B cell (primary cell): ENCODE measurements around the gene SLC47A2. TPM values are rescaled to one million over a fixed set of nuclear protein-coding genes. Genes with fewer than 3 reads are reported as not detected.

Experiments
- ATAC-seq: fragments of 200-7000 bp; cut with Tn5 transposase; one replicate; pipeline ENCODE4 v1.10.0; 2021; ENCODE audit warnings: low read depth, mild to moderate bottlenecking, moderate number of reproducible peaks, moderate library complexity
- CTCF ChIA-PET: fragments of 350-600 bp; sonication (Branson Sonifier 250); formaldehyde crosslinking; loops from one replicate; lab custom pipeline; 2021; ENCODE audit warnings: antibody characterized with exemption, inconsistent platforms; lab: Charles Lee
- POLR2A ChIA-PET: fragments of 350-600 bp; sonication (Branson Sonifier 250); formaldehyde crosslinking; loops from one replicate; lab custom pipeline; 2021; ENCODE audit warnings: antibody characterized with exemption; lab: Charles Lee
- DNase-seq: peaks from one replicate; pipeline ENCODE4 v3.0.0; 2013
- H2AFZ ChIP-seq: 2 replicates; pipeline ENCODE4 v1.6.1; 2012; ENCODE audit warnings: mild to moderate bottlenecking, low read depth, low read length; ENCODE audit not compliant: insufficient read depth, poor library complexity, severe bottlenecking
- H3K27ac ChIP-seq, 2 donors: 1 replicate in 1 of 2; 2 replicates in 1 of 2; pipeline ENCODE4 v1.5.1; 2012 to 2013; ENCODE audit warnings: low read length in 2 of 2, mild to moderate bottlenecking in 2 of 2, moderate library complexity in 1 of 2
- H3K27me3 ChIP-seq, 4 experiments: fragments of 200-600 bp in 1 of 4; sonication (generic) in 1 of 4; replicated peaks in 1 of 4; 1 replicate in 2 of 4; 2 replicates in 2 of 4; pipeline versions ENCODE4 v1.6.1 to v1.7.0; 2013 to 2016; ENCODE audit warnings: low read length in 3 of 4, mild to moderate bottlenecking in 2 of 4, mixed read lengths in 1 of 4, moderate library complexity in 1 of 4; ENCODE audit not compliant: insufficient read depth in 4 of 4, control insufficient read depth in 3 of 4; ENCODE audit errors: control extremely low read depth in 1 of 4
- H3K36me3 ChIP-seq, 2 experiments: replicated peaks in 1 of 2; 1 replicate in 1 of 2; 2 replicates in 1 of 2; pipeline versions ENCODE4 v1.6.1 to v1.7.1; 2013; ENCODE audit warnings: low read length in 1 of 2; ENCODE audit not compliant: insufficient read depth in 2 of 2, control insufficient read depth in 1 of 2; ENCODE audit errors: control extremely low read depth in 1 of 2, extremely low read depth in 1 of 2
- H3K4me1 ChIP-seq, 2 donors: fragments of 200-600 bp in 1 of 2; sonication (generic) in 1 of 2; 1 replicate in 1 of 2; 2 replicates in 1 of 2; pipeline versions ENCODE4 v1.5.1 to v1.6.1; 2013 to 2017; ENCODE audit warnings: low read length in 2 of 2; ENCODE audit not compliant: control insufficient read depth in 2 of 2, insufficient read depth in 2 of 2
- H3K4me2 ChIP-seq: replicated peaks from 2 replicates; pipeline ENCODE3; 2012; ENCODE audit warnings: mild to moderate bottlenecking, low read depth, low read length; ENCODE audit not compliant: poor library complexity, severe bottlenecking
- H3K4me3 ChIP-seq, 5 experiments: fragments of 200-600 bp in 1 of 5; sonication (generic) in 1 of 5; 1 replicate in 3 of 5; 2 replicates in 2 of 5; pipeline versions ENCODE4 v1.5.1 to v1.7.0; 2011 to 2016; ENCODE audit warnings: low read length in 4 of 5, mild to moderate bottlenecking in 4 of 5, low read depth in 2 of 5, control low read depth in 1 of 5, moderate library complexity in 1 of 5; ENCODE audit not compliant: insufficient read depth in 1 of 5; ENCODE audit errors: control extremely low read depth in 1 of 5, extremely low read depth in 1 of 5
- H3K79me2 ChIP-seq: fragments of 200-600 bp; sonication (generic); one replicate; pipeline ENCODE4 v1.6.0; 2016; ENCODE audit warnings: low read length; ENCODE audit not compliant: control insufficient read depth, insufficient read depth
- H3K9ac ChIP-seq: fragments of 200-600 bp; sonication (generic); 2 replicates; pipeline ENCODE4 v1.6.1; 2017; ENCODE audit warnings: mild to moderate bottlenecking, low read length, moderate library complexity
- H3K9me3 ChIP-seq, 3 donors: one replicate each; pipeline versions ENCODE4 v1.6.1 to v1.7.1; 2013; ENCODE audit warnings: low read length in 2 of 3; ENCODE audit not compliant: control insufficient read depth in 2 of 3, insufficient read depth in 1 of 3; ENCODE audit errors: control extremely low read depth in 1 of 3
- H4K20me1 ChIP-seq: 2 replicates; pipeline ENCODE4 v1.6.0; 2012; ENCODE audit warnings: mild to moderate bottlenecking, low read length; ENCODE audit not compliant: insufficient read depth, control insufficient read depth, poor library complexity, severe bottlenecking
- H3K27ac Mint-ChIP-seq: one replicate; pipeline ENCODE4 v1.8.0; 2021; ENCODE audit warnings: mixed read lengths
- H3K27me3 Mint-ChIP-seq: one replicate; pipeline ENCODE4 v1.8.0; 2021; ENCODE audit warnings: mixed read lengths
- H3K4me1 Mint-ChIP-seq: one replicate; pipeline ENCODE4 v1.8.0; 2021; ENCODE audit warnings: mixed read lengths
- H3K4me3 Mint-ChIP-seq: one replicate; pipeline ENCODE4 v1.8.0; 2021; ENCODE audit warnings: mixed read lengths
- H3K9me3 Mint-ChIP-seq: one replicate; pipeline ENCODE4 v1.8.0; 2022; ENCODE audit warnings: mixed read lengths; ENCODE audit not compliant: insufficient read depth
- EZH2 ChIP-seq: IDR thresholded peaks from 2 replicates; pipeline ENCODE4 v1.6.1; 2012; ENCODE audit warnings: borderline replicate concordance, low read depth, mild to moderate bottlenecking, moderate library complexity, low read length; ENCODE audit not compliant: insufficient read depth, poor library complexity, severe bottlenecking
- WGBS: methylation state at CpG from one replicate; pipeline ENCODE4 v1.1.5; 2013; ENCODE audit warnings: missing lambda C conversion rate; ENCODE audit not compliant: insufficient coverage; 5-methylcytosine and 5-hydroxymethylcytosine counted together
- intact Hi-C: fragments of 100-400 bp; cut with micrococcal nuclease; formaldehyde crosslinking; loops from one replicate; pipeline ENCODE4 v1.10.0; 2022
- polyA plus RNA-seq: library from polyadenylated mRNA; depleted of rRNA; stranded (reverse); fragments of >200 nt; gene quantifications from 2 replicates; pipeline ENCODE4 v1.2.3, GENCODE V29; 2012
- total RNA-seq, 2 donors: library from RNA; stranded (reverse); fragments of 120-200 nt in 1 of 2; gene quantifications; 1 replicate in 1 of 2; 2 replicates in 1 of 2; pipeline versions ENCODE4 v1.2.3 to v1.2.4, GENCODE V29; 2013 to 2022
- TF ChIP-seq, protein P1 (sequence below): fragments of 200-600 bp; IDR thresholded peaks from one replicate; pipeline ENCODE4 v1.8.0; 2022; ENCODE audit warnings: antibody characterized with exemption, mild to moderate bottlenecking

SLC47A2 gene
- total and polyA plus RNA-seq, 2 donors (not counting 1 experiment from before 2014, with no cell fraction given) = not detected

DNA sequence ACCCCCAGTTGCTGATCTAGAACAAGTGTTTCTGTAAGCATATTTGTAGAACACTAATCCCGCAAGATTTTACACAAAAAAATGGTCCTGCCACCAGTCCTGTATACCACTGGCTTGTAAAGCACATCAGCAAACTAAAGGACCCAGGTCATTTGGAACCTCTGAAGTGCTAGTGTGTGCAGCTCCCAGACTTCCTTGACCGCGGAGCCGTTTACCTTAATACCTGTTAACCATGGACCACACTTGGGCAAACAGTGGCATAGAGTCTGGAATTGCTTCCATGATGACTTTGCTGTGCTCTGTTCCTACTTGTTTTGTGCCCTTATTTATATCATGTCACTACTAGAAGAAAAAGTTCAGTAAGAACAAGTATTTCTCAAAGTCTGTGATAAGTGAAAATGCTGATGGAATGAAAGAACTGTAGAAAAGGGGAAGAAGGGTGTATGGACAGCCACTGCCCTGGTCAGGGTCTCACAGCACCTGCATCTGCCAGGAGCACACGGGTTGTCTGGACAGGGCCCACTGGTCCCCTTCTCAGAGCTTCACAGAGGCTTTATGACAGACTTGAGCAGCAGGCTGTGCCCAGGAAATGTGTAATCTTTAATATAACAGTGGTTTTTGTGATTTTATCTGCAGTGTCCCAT lies 38.5 kb downstream of the SLC47A2 start:
- no peaks in the 10 kb centered on the region for H3K9me3 ChIP-seq
- H3K9ac ChIP-seq = no peak overlapping the region
- no peak overlapping the region for H2AFZ ChIP-seq
- H3K4me2 ChIP-seq = no peak overlapping the region
- ChIA-PET POLR2A (no interaction called here), CTCF (no interaction called here)
- ATAC-seq = no peak
- no peaks in the 10 kb centered on the region for H3K27me3 ChIP-seq
- H3K27ac ChIP-seq = no peak overlapping the region
- H3K79me2 ChIP-seq = no peaks in the 10 kb centered on the region
- DNase-seq = no peak
- TF ChIP-seq EZH2 = no peak
- TF ChIP-seq, protein P1, sequence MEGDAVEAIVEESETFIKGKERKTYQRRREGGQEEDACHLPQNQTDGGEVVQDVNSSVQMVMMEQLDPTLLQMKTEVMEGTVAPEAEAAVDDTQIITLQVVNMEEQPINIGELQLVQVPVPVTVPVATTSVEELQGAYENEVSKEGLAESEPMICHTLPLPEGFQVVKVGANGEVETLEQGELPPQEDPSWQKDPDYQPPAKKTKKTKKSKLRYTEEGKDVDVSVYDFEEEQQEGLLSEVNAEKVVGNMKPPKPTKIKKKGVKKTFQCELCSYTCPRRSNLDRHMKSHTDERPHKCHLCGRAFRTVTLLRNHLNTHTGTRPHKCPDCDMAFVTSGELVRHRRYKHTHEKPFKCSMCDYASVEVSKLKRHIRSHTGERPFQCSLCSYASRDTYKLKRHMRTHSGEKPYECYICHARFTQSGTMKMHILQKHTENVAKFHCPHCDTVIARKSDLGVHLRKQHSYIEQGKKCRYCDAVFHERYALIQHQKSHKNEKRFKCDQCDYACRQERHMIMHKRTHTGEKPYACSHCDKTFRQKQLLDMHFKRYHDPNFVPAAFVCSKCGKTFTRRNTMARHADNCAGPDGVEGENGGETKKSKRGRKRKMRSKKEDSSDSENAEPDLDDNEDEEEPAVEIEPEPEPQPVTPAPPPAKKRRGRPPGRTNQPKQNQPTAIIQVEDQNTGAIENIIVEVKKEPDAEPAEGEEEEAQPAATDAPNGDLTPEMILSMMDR = no peak
- no peaks in the 10 kb centered on the region for H4K20me1 ChIP-seq
- no peaks in the 10 kb centered on the region for H3K4me1 Mint-ChIP-seq
- no peak overlapping the region for H3K4me3 ChIP-seq
- H3K27me3 Mint-ChIP-seq = no peaks in the 10 kb centered on the region
- H3K27ac Mint-ChIP-seq = no peak overlapping the region
- no peaks in the 10 kb centered on the region for H3K9me3 Mint-ChIP-seq
- H3K4me3 Mint-ChIP-seq = no peak overlapping the region
- 98% methylated on average over 5 of the region's 5 CpGs for WGBS
- H3K36me3 ChIP-seq = peaks cover 6 to 8% of the 10 kb centered on the region in 2 experiments
- intact Hi-C loops = no loop called here
- no peaks in the 10 kb centered on the region for H3K4me1 ChIP-seq

GRCh38 chr17:19676896-19677295 lies 39.5 kb downstream of the SLC47A2 start:
- intact Hi-C loops = no loop called here
- no peaks in the 10 kb centered on the region for H3K27me3 Mint-ChIP-seq
- peaks cover 0 to 3% of the 10 kb centered on the region in 2 donors for H3K4me1 ChIP-seq
- no peak for TF ChIP-seq EZH2
- TF ChIP-seq, protein P1 = no peak
- no peak overlapping the region for H2AFZ ChIP-seq
- H4K20me1 ChIP-seq = no peaks in the 10 kb centered on the region
- H3K27ac ChIP-seq = no peak overlapping the region
- no peak for ATAC-seq
- no peak overlapping the region for H3K4me3 Mint-ChIP-seq
- H3K9me3 Mint-ChIP-seq = no peaks in the 10 kb centered on the region
- ChIA-PET POLR2A (no interaction called here), CTCF (no interaction called here)
- H3K27ac Mint-ChIP-seq = no peak overlapping the region
- peaks cover 6 to 10% of the 10 kb centered on the region in 2 experiments for H3K36me3 ChIP-seq
- WGBS = 91% methylated on average over 3 of the region's 4 CpGs
- H3K27me3 ChIP-seq = no peaks in the 10 kb centered on the region
- no peak overlapping the region for H3K9ac ChIP-seq
- H3K9me3 ChIP-seq = no peaks in the 10 kb centered on the region
- DNase-seq = no peak
- H3K79me2 ChIP-seq = no peaks in the 10 kb centered on the region
- no peak overlapping the region for H3K4me3 ChIP-seq
- H3K4me2 ChIP-seq = no peak overlapping the region
- H3K4me1 Mint-ChIP-seq = peaks cover 5% of the 10 kb centered on the region
